ENCODE data around the gene SIRPB2. TPM values are rescaled to one million over a fixed set of nuclear protein-coding genes. Genes with fewer than 3 reads are reported as not detected.

SIRPB2 gene
- total and polyA plus RNA-seq, 10 of the 15 experiments (the other 5 are each of a cell fraction or from before 2014, with no cell fraction given): not detected

GRCh38 chr20:1479831-1480595, 11.2 kb downstream of the SIRPB2 start (continued):
- TF ChIP-seq BCLAF1 (IDR thresholded peaks at IDR 0.05) (no peak), E2F8 (IDR thresholded peaks at IDR 0.05; ENCODE audit: low read depth, partially characterized antibody) (no peak)

GRCh38 chr20:1478566-1478965, 12.7 kb downstream of the SIRPB2 start:
- H3K27me3 ChIP-seq (replicated peaks in 1 of 2; ENCODE audit: control insufficient read depth in 2 of 2, insufficient read depth in 2 of 2, low read length in 1 of 2): no peaks in the 10 kb centered on the region; a peak in 3 of 4 replicates
- H3K79me2 ChIP-seq (ENCODE audit: control insufficient read depth, insufficient read depth, low read length): no peaks in the 10 kb centered on the region
- DNase-seq (ENCODE audit: low read depth, low spot score) (no peak), FAIRE-seq (no peak), ATAC-seq (no peak)
- WGBS (ENCODE audit: insufficient coverage, insufficient replicate concordance, low lambda C conversion rate, missing lambda C conversion rate): 35% methylated on average over 4 of the region's 4 CpGs
- no peaks in the 10 kb centered on the region for H4K20me1 ChIP-seq (ENCODE audit: control insufficient read depth, insufficient read depth)
- ChIA-PET CTCF (no interaction called here), SMC1A (ENCODE audit: uncharacterized antibody, unreplicated experiment) (interaction anchor here (0.7 kb wide), 1 partner anchor 519 kb away, joined by 3 read pairs; no protein-coding TSS in a partner anchor), POLR2A (no interaction called here), RAD21 (ENCODE audit: unreplicated experiment) (no interaction called here)
- TF ChIP-seq ZSCAN29 (IDR thresholded peaks at IDR 0.05): no peak
- TF ChIP-seq NFYA (IDR thresholded peaks at IDR 0.05; ENCODE audit: borderline replicate concordance, low read depth, low read length): no peak
- no peak for TF ChIP-seq ZZZ3 (IDR thresholded peaks at IDR 0.05; ENCODE audit: control insufficient read depth, insufficient read length, low read depth)
- in situ Hi-C loops (cut with MboI): no loop called here
- H3K9ac ChIP-seq (ENCODE audit: control insufficient read depth, insufficient read depth, low read length): no peak overlapping the region
- intact Hi-C loops (cut with micrococcal nuclease; ENCODE audit: unreplicated experiment): no loop called here
- no peak overlapping the region for H3K4me3 ChIP-seq
- H3K9me3 ChIP-seq (replicated peaks; ENCODE audit: control insufficient read depth, insufficient read depth, low read length): no peaks in the 10 kb centered on the region
- no peaks in the 10 kb centered on the region for H3K4me1 ChIP-seq (ENCODE audit: control insufficient read depth, insufficient read depth, low read length)
- H3K4me2 ChIP-seq (ENCODE audit: control insufficient read depth, insufficient read depth): no peak overlapping the region
- no peaks in the 10 kb centered on the region for H3K36me3 ChIP-seq (ENCODE audit: control insufficient read depth in 2 of 2, insufficient read depth in 2 of 2, low read length in 1 of 2)
- no peak overlapping the region for H3K27ac ChIP-seq (ENCODE audit: control insufficient read depth, insufficient read depth)
- no peak overlapping the region for H2AFZ ChIP-seq (ENCODE audit: control insufficient read depth, low read depth, low read length)
- no TSS peak for BruUV-seq (replicated peaks)

All from GM12878 (cell line).